Dedifferentiated amniotic fluid mesenchymal stem cell (primary cell): ENCODE results near the gene ALPK3.
A peak's percentile ranks its signal among the peaks of the same experiment; 100 is the strongest.

Experiments used
- DNase-seq: peaks from one replicate; pipeline ENCODE4 v3.0.0-alpha.2; 2016; ENCODE audit errors: extremely low spot score

ALPK3 gene

GRCh38 chr15:84892786-84893307 lies 75.7 kb downstream of the ALPK3 start:
- DNase-seq, result no peak

GRCh38 chr15:84893607-84894006 lies 76.5 kb downstream of the ALPK3 start:
- DNase-seq, result no peak

- no peak for DNase-seq
Observed at GRCh38 chr15:84894736-84895425, 77.7 kb downstream of the ALPK3 start.

GRCh38 chr15:84898761-84899160 lies 81.6 kb downstream of the ALPK3 start:
- DNase-seq, result no peak

- DNase-seq, result no peak
Observed at GRCh38 chr15:84899750-84900149, 82.6 kb downstream of the ALPK3 start.

GRCh38 chr15:84901540-84901939 lies 84.4 kb downstream of the ALPK3 start:
- no peak for DNase-seq

GRCh38 chr15:84903751-84904150 lies 86.6 kb downstream of the ALPK3 start:
- no peak for DNase-seq

GRCh38 chr15:84904419-84904818 lies 87.3 kb downstream of the ALPK3 start:
- DNase-seq, result no peak

- no peak for DNase-seq
Observed at GRCh38 chr15:84905016-84905916, 88.1 kb downstream of the ALPK3 start.

- DNase-seq, result no peak
Observed at GRCh38 chr15:84907731-84908130, 90.6 kb downstream of the ALPK3 start.

- DNase-seq, result no peak
Observed at GRCh38 chr15:84908564-84908963, 91.4 kb downstream of the ALPK3 start.

- DNase-seq, result no peak
Observed at GRCh38 chr15:84909029-84909428, 91.9 kb downstream of the ALPK3 start.

- no peak for DNase-seq
Observed at GRCh38 chr15:84909782-84910181, 92.6 kb downstream of the ALPK3 start.

GRCh38 chr15:84910928-84911623 lies 93.9 kb downstream of the ALPK3 start:
- no peak for DNase-seq

GRCh38 chr15:84911879-84912660 lies 94.9 kb downstream of the ALPK3 start:
- peak; percentile 86 for DNase-seq

GRCh38 chr15:84913360-84913723 lies 96.2 kb downstream of the ALPK3 start:
- DNase-seq, result no peak

- no peak for DNase-seq
Observed at GRCh38 chr15:84914351-84914750, 97.2 kb downstream of the ALPK3 start.

GRCh38 chr15:84914909-84915605 lies 97.9 kb downstream of the ALPK3 start:
- DNase-seq, result peak; percentile 69

- DNase-seq, result no peak
Observed at GRCh38 chr15:84915606-84915958, 98.4 kb downstream of the ALPK3 start.

GRCh38 chr15:84917452-84917851 lies 100.3 kb downstream of the ALPK3 start:
- no peak for DNase-seq

GRCh38 chr15:84919106-84919667 lies 102.0 kb downstream of the ALPK3 start:
- DNase-seq, result no peak
